Natural killer cell (primary cell): ENCODE results near the gene PPP2R2D. TPM values are rescaled to one million over a fixed set of nuclear protein-coding genes. Genes with fewer than 3 reads are reported as not detected.

Experiments used
- ATAC-seq, 3 donors: fragments of 150-1000 bp in 2 of 3; fragments of 200-7000 bp in 1 of 3; cut with Tn5 transposase; 1 replicate in 1 of 3; 2 replicates in 2 of 3; pipeline ENCODE4 v1.10.0; 2021; ENCODE audit warnings: mild to moderate bottlenecking in 2 of 3, moderate library complexity in 2 of 3
- DNase-seq, 2 donors: peaks; one replicate each; pipeline versions ENCODE4 v3.0.0 to v3.0.0-alpha.2; 2013 to 2021; ENCODE audit warnings: mixed read lengths in 1 of 2
- H3K27ac ChIP-seq: one replicate; pipeline ENCODE4 v1.5.1; 2013; ENCODE audit warnings: mild to moderate bottlenecking, low read length
- H3K27me3 ChIP-seq: one replicate; pipeline ENCODE4 v1.6.1; 2013; ENCODE audit warnings: low read length; ENCODE audit not compliant: control insufficient read depth, insufficient read depth
- H3K36me3 ChIP-seq: one replicate; pipeline ENCODE4 v1.6.1; 2013; ENCODE audit warnings: low read length; ENCODE audit not compliant: control insufficient read depth, insufficient read depth
- H3K4me1 ChIP-seq: one replicate; pipeline ENCODE4 v1.6.1; 2013; ENCODE audit warnings: low read length; ENCODE audit not compliant: control insufficient read depth, insufficient read depth
- H3K4me3 ChIP-seq: one replicate; pipeline ENCODE4 v1.5.1; 2013; ENCODE audit warnings: low read length
- H3K9me3 ChIP-seq: one replicate; pipeline ENCODE4 v1.6.1; 2013; ENCODE audit warnings: low read length; ENCODE audit not compliant: control insufficient read depth, insufficient read depth
- H3K27ac Mint-ChIP-seq, 2 donors: one replicate each; pipeline ENCODE4 v1.8.0; 2022; ENCODE audit warnings: mild to moderate bottlenecking in 2 of 2, mixed read lengths in 2 of 2, moderate library complexity in 1 of 2
- H3K27me3 Mint-ChIP-seq, 2 donors: one replicate each; pipeline ENCODE4 v1.8.0; 2022; ENCODE audit warnings: low read depth in 2 of 2, mixed read lengths in 2 of 2
- H3K36me3 Mint-ChIP-seq: one replicate; pipeline ENCODE4 v1.8.0; 2022; ENCODE audit warnings: mixed read lengths
- H3K4me1 Mint-ChIP-seq, 2 donors: one replicate each; pipeline ENCODE4 v1.8.0; 2022; ENCODE audit warnings: mixed read lengths in 2 of 2
- H3K4me3 Mint-ChIP-seq: one replicate; pipeline ENCODE4 v1.8.0; 2022; ENCODE audit warnings: mild to moderate bottlenecking, moderate library complexity, mixed read lengths
- H3K9me3 Mint-ChIP-seq, 2 donors: one replicate each; pipeline ENCODE4 v1.8.0; 2022; ENCODE audit warnings: mixed read lengths in 2 of 2
- WGBS: methylation state at CpG from one replicate; pipeline ENCODE4 v1.1.7; 2013; ENCODE audit warnings: missing lambda C conversion rate; ENCODE audit not compliant: insufficient coverage; 5-methylcytosine and 5-hydroxymethylcytosine counted together
- intact Hi-C: fragments of 100-400 bp; cut with micrococcal nuclease; formaldehyde crosslinking; loops from one replicate; pipeline ENCODE4 v1.14.2; 2022
- total RNA-seq, 4 donors: library from RNA; stranded (reverse); fragments of 120-200 nt in 1 of 4; gene quantifications; one replicate each; pipeline versions ENCODE4 v1.2.3 to v1.2.4, GENCODE V29; 2013 to 2022
- TF ChIP-seq, protein P1 (sequence below): fragments of 200-600 bp; IDR thresholded peaks from one replicate; pipeline ENCODE4 v1.8.0; 2022; ENCODE audit warnings: antibody characterized with exemption

The PPP2R2D gene
- total RNA-seq, 3 donors from 2014 or later (not counting 1 experiment from before 2014, with no cell fraction given): 28.6 to 39.8 (median 35.8) TPM

- Mint-ChIP-seq H3K9me3 (no peaks in the 10 kb centered on the region), H3K36me3 (no peaks in the 10 kb centered on the region), H3K27me3 (peaks cover 8 to 31% of the 10 kb centered on the region in 2 donors), H3K27ac (no peak overlapping the region), H3K4me3 (no peak overlapping the region), H3K4me1 (no peaks in the 10 kb centered on the region)
- TF ChIP-seq, protein P1, sequence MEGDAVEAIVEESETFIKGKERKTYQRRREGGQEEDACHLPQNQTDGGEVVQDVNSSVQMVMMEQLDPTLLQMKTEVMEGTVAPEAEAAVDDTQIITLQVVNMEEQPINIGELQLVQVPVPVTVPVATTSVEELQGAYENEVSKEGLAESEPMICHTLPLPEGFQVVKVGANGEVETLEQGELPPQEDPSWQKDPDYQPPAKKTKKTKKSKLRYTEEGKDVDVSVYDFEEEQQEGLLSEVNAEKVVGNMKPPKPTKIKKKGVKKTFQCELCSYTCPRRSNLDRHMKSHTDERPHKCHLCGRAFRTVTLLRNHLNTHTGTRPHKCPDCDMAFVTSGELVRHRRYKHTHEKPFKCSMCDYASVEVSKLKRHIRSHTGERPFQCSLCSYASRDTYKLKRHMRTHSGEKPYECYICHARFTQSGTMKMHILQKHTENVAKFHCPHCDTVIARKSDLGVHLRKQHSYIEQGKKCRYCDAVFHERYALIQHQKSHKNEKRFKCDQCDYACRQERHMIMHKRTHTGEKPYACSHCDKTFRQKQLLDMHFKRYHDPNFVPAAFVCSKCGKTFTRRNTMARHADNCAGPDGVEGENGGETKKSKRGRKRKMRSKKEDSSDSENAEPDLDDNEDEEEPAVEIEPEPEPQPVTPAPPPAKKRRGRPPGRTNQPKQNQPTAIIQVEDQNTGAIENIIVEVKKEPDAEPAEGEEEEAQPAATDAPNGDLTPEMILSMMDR: no peak
- Histone ChIP-seq H3K9me3 (no peaks in the 10 kb centered on the region), H3K27ac (no peak overlapping the region), H3K4me3 (no peak overlapping the region), H3K36me3 (no peaks in the 10 kb centered on the region), H3K4me1 (no peaks in the 10 kb centered on the region), H3K27me3 (no peaks in the 10 kb centered on the region)
- peak in 1 of 2 donors; percentile 10 for DNase-seq
- WGBS: 86% methylated on average over 11 of the region's 11 CpGs
- intact Hi-C loops: no loop called here
- ATAC-seq: no peak
These were observed 42.7 kb upstream of the PPP2R2D start for GRCh38 chr10:131858118-131858515.

GRCh38 chr10:131858583-131859340, 42.0 kb upstream of the PPP2R2D start:
- intact Hi-C loops: no loop called here
- Histone ChIP-seq H3K4me1 (no peaks in the 10 kb centered on the region), H3K4me3 (no peak overlapping the region), H3K27me3 (no peaks in the 10 kb centered on the region), H3K27ac (no peak overlapping the region), H3K9me3 (no peaks in the 10 kb centered on the region), H3K36me3 (no peaks in the 10 kb centered on the region)
- DNase-seq: no peak
- no peaks in the 10 kb centered on the region for H3K9me3 Mint-ChIP-seq
- no peak for ATAC-seq
- TF ChIP-seq, protein P1: no peak
- H3K27me3 Mint-ChIP-seq: peaks cover 8 to 31% of the 10 kb centered on the region in 2 donors
- WGBS: 88% methylated on average over 35 of the region's 35 CpGs
- H3K36me3 Mint-ChIP-seq: no peaks in the 10 kb centered on the region
- no peak overlapping the region for H3K27ac Mint-ChIP-seq
- no peaks in the 10 kb centered on the region for H3K4me1 Mint-ChIP-seq
- no peak overlapping the region for H3K4me3 Mint-ChIP-seq

- Histone ChIP-seq H3K4me1 (no peaks in the 10 kb centered on the region), H3K27ac (no peak overlapping the region), H3K9me3 (no peaks in the 10 kb centered on the region), H3K36me3 (no peaks in the 10 kb centered on the region), H3K4me3 (no peak overlapping the region), H3K27me3 (no peaks in the 10 kb centered on the region)
- intact Hi-C loops: no loop called here
- Mint-ChIP-seq H3K4me3 (no peak overlapping the region), H3K9me3 (no peaks in the 10 kb centered on the region), H3K27me3 (peaks cover 11 to 31% of the 10 kb centered on the region in 2 donors), H3K36me3 (no peaks in the 10 kb centered on the region), H3K27ac (no peak overlapping the region), H3K4me1 (no peaks in the 10 kb centered on the region)
- TF ChIP-seq, protein P1: no peak
- DNase-seq: no peak
- ATAC-seq: no peak
- 84% methylated on average over 9 of the region's 9 CpGs for WGBS
These were observed 41.3 kb upstream of the PPP2R2D start for GRCh38 chr10:131859341-131860020.
